A549 (cell line): Measurements from ENCODE around the gene RTN4RL1. TPM values are rescaled to one million over a fixed set of nuclear protein-coding genes. Genes with fewer than 3 reads are reported as not detected.

Source experiments
- ATAC-seq, 2 experiments: fragments of 200-7000 bp in 1 of 2; fragments of >200 bp in 1 of 2; cut with Nextera tagmentation in 1 of 2; cut with Tn5 transposase in 1 of 2; 3 replicates each; pipeline versions ENCODE4 v1.8.0 to v1.9.1; 2018 to 2020; ENCODE audit warnings: mild to moderate bottlenecking in 1 of 2, moderate library complexity in 1 of 2
- CTCF ChIA-PET: fragments of 300-600 bp; sonication (Branson Sonifier 250); formaldehyde crosslinking; extraction: SDS; loops from one replicate; lab custom pipeline; 2021; ENCODE audit warnings: antibody characterized with exemption, inconsistent platforms; lab: Yijun Ruan, JAX
- POLR2A ChIA-PET: fragments of 350-600 bp; formaldehyde crosslinking; extraction: SDS; loops from one replicate; lab custom pipeline; 2021; ENCODE audit warnings: antibody characterized with exemption, inconsistent platforms; lab: Yijun Ruan, JAX
- DNase-seq, 2 experiments: peaks; one replicate each; pipeline versions ENCODE4 v3.0.0 to v3.0.0-alpha.2; 2011 to 2016; ENCODE audit warnings: low read depth in 1 of 2, low spot score in 1 of 2
- FAIRE-seq: peaks from 2 replicates; lab custom pipeline; 2011; peaks lifted over from hg19 to GRCh38; lab: Jason Lieb, UNC
- H3K27ac ChIP-seq, 2 experiments: fragments of >200 bp; sonication (Bioruptor Twin); formaldehyde crosslinking; 3 replicates each; pipeline ENCODE4 v1.5.1; 2016 to 2017
- H3K4me1 ChIP-seq: fragments of >200 bp; sonication (Bioruptor Twin); formaldehyde crosslinking; 3 replicates; pipeline ENCODE4 v1.6.1; 2016
- H3K4me2 ChIP-seq: fragments of >200 bp; sonication (Bioruptor Twin); formaldehyde crosslinking; 3 replicates; pipeline ENCODE4 v1.6.1; 2016
- H3K4me3 ChIP-seq: fragments of >200 bp; sonication (Bioruptor Twin); formaldehyde crosslinking; 3 replicates; pipeline ENCODE4 v1.5.1; 2016
- H3K9me3 ChIP-seq: fragments of >200 bp; sonication (Bioruptor Twin); formaldehyde crosslinking; 3 replicates; pipeline ENCODE4 v1.6.1; 2016
- CHD4 ChIP-seq: fragments of 200-600 bp; sonication (generic); IDR thresholded peaks from 2 replicates; pipeline ENCODE4 v1.6.1; 2016; ENCODE audit warnings: antibody characterized with exemption, mild to moderate bottlenecking, borderline replicate concordance
- EHMT2 ChIP-seq: fragments of 200-600 bp; sonication (generic); IDR thresholded peaks from 2 replicates; pipeline ENCODE4 v1.6.1; 2016; ENCODE audit warnings: antibody characterized with exemption, low read depth, mild to moderate bottlenecking, moderate library complexity
- EP300 ChIP-seq, 2 experiments: fragments of >200 bp; sonication (Bioruptor Twin); formaldehyde crosslinking; IDR thresholded peaks; 2 replicates in 1 of 2; 3 replicates in 1 of 2; pipeline ENCODE4 v1.6.1; 2016 to 2017
- HDAC2 ChIP-seq: fragments of 200-600 bp; sonication (generic); IDR thresholded peaks from 2 replicates; pipeline ENCODE4 v1.6.1; 2016
- HES2 ChIP-seq: fragments of >200 bp; sonication (Bioruptor Twin); formaldehyde crosslinking; IDR thresholded peaks from 2 replicates; pipeline ENCODE4 v1.6.1; 2016
- JUN ChIP-seq, 2 experiments: fragments of >200 bp; sonication (Bioruptor Twin); formaldehyde crosslinking; IDR thresholded peaks; 2 replicates in 1 of 2; 3 replicates in 1 of 2; pipeline ENCODE4 v1.6.1; 2016 to 2017
- MAZ ChIP-seq: fragments of 150-350 bp; IDR thresholded peaks from 2 replicates; pipeline ENCODE4 v1.6.1; 2014; ENCODE audit warnings: antibody characterized with exemption, low read depth, low read length, borderline replicate concordance
- MYC ChIP-seq: IDR thresholded peaks from 2 replicates; pipeline ENCODE4 v1.6.1; 2012; ENCODE audit warnings: mild to moderate bottlenecking, inconsistent platforms, low read length, improper control_type of control experiment, borderline replicate concordance
- NPAS2 ChIP-seq: fragments of 250-450 bp; sonication (Bioruptor Pico); IDR thresholded peaks from 2 replicates; pipeline ENCODE4 v1.8.0; 2022; ENCODE audit warnings: mild to moderate bottlenecking, moderate library complexity, borderline replicate concordance
- RCOR1 ChIP-seq: fragments of 150-350 bp; IDR thresholded peaks from 2 replicates; pipeline ENCODE4 v1.6.1; 2014; ENCODE audit warnings: antibody characterized with exemption, low read length, low read depth
- TFCP2L1 ChIP-seq: fragments of 250-450 bp; sonication (Bioruptor Pico); IDR thresholded peaks from 2 replicates; pipeline ENCODE4 v1.5.0; 2021; ENCODE audit warnings: mild to moderate bottlenecking
- ZSCAN20 ChIP-seq: fragments of 250-450 bp; sonication (Bioruptor Pico); IDR thresholded peaks from 2 replicates; pipeline ENCODE4 v1.8.0; 2022; ENCODE audit warnings: mild to moderate bottlenecking, moderate library complexity
- WGBS: methylation state at CpG from one replicate; pipeline ENCODE4 v1.1.6; 2017; ENCODE audit errors: missing lambda C conversion rate; 5-methylcytosine and 5-hydroxymethylcytosine counted together
- polyA plus RNA-seq, 4 experiments: library from polyadenylated mRNA; depleted of rRNA in 3 of 4; stranded (reverse); fragments of >200 nt; fragmentation: RNase III in 1 of 4; extraction: RNeasy Plus Mini Kit Qiagen cat#74134 plus additional on column Dnase treatment in 1 of 4; gene quantifications; 2 replicates in 3 of 4; 3 replicates in 1 of 4; pipeline ENCODE4 v1.2.3, GENCODE V29; 2011 to 2017
- small RNA-seq, 6 experiments: library from RNA; depleted of rRNA; stranded (forward); fragments of <200 nt; gene quantifications; one replicate each; pipeline ENCODE3, GENCODE V24; 2012

The RTN4RL1 gene
- polyA plus RNA-seq, 2 of the 4 experiments (the other 2 are of a cell fraction): 0.39 to 1.5 TPM

- 88% methylated on average over 15 of the region's 15 CpGs for WGBS
- CTCF ChIA-PET: interaction anchor here (0.6 to 20.9 kb wide), 7 partner anchors 12 to 135 kb away, joined by 3 to 213 read pairs (median 4); partner anchors contain the start of genes DPH1 and RTN4RL1
- no peaks in the 10 kb centered on the region for H3K9me3 ChIP-seq
Observed at GRCh38 chr17:1890758-1891450, 134.2 kb downstream of the RTN4RL1 start.

GRCh38 chr17:1888741-1889140, 136.4 kb downstream of the RTN4RL1 start:
- no peak for DNase-seq
- ChIA-PET POLR2A (interaction anchor here (0.7 kb wide), 1 partner anchor 261 kb away, joined by 5 read pairs; no protein-coding TSS in a partner anchor), CTCF (interaction anchor here (0.7 to 20.9 kb wide), 4 partner anchors 28 to 166 kb away, joined by 3 to 213 read pairs (median 3); partner anchors contain the start of genes DPH1 and RTN4RL1)
- no peak for FAIRE-seq
- TF ChIP-seq JUN (IDR thresholded peaks at IDR 0.05) (no peak), MYC (no peak), MAZ (no peak), RCOR1 (no peak), ZSCAN20 (CRISPR knock-in tag) (no peak), EP300 (IDR thresholded peaks at IDR 0.05) (no peak), TFCP2L1 (CRISPR knock-in tag) (no peak)
- TF ChIP-seq, all 56 proteins: peak for 0
- Histone ChIP-seq H3K4me1 (no peaks in the 10 kb centered on the region), H3K4me3 (no peak overlapping the region), H3K27ac (no peak overlapping the region), H3K4me2 (no peak overlapping the region), H3K9me3 (no peaks in the 10 kb centered on the region)
- no peak for ATAC-seq
- 91% methylated on average over 14 of the region's 14 CpGs for WGBS

More at GRCh38 chr17:1890758-1891450, 134.2 kb downstream of the RTN4RL1 start:
- Histone ChIP-seq H3K4me3 (no peak overlapping the region), H3K4me2 (no peak overlapping the region), H3K4me1 (no peaks in the 10 kb centered on the region), H3K27ac (no peak overlapping the region)
- ATAC-seq: no peak
- DNase-seq: no peak
- POLR2A ChIA-PET: no interaction called here
- FAIRE-seq: no peak
- no peak for TF ChIP-seq HDAC2
- no peak for TF ChIP-seq HES2
- no peak for TF ChIP-seq NPAS2
- no peak for TF ChIP-seq CHD4
- TF ChIP-seq EP300 (IDR thresholded peaks at IDR 0.05): no peak
- TF ChIP-seq EHMT2: no peak

Small RNAs within 50 kb of the gene (small RNA-seq; reads per million reads assigned to genes)
- gene AC090617.9 (0 reads per million in 6 experiments), gene MIR132 (4.7 to 102 (median 65.3) reads per million in 6 experiments), gene MIR212 (0.33 to 11.8 (median 4.7) reads per million in 6 experiments), gene OVCA2 (0 reads per million in 6 experiments)

Other genes with a start within 250 kb of the RTN4RL1 start
- gene SMYD4, start 195.4 kb downstream of the RTN4RL1 start, polyA plus RNA-seq (2011; rRNA removed): 12.1 and 12.4 TPM in 2 replicates
- 9.8 to 11.1 TPM (median 10.4 TPM) in 3 replicates for gene SMYD4, start 195.4 kb downstream of the RTN4RL1 start, polyA plus RNA-seq (2017; fragmentation: RNase III; extraction: RNeasy Plus Mini Kit Qiagen cat#74134 plus additional on column Dnase treatment)
- 136 and 145 TPM in 2 replicates for gene RPA1, start 195.3 kb downstream of the RTN4RL1 start, polyA plus RNA-seq (2011; rRNA removed)
- 72.2 to 77.1 TPM (median 73.4 TPM) in 3 replicates for gene RPA1, start 195.3 kb downstream of the RTN4RL1 start, polyA plus RNA-seq (2017; fragmentation: RNase III; extraction: RNeasy Plus Mini Kit Qiagen cat#74134 plus additional on column Dnase treatment)
- 25.5 and 33.0 TPM in 2 replicates for gene DPH1, start 4.8 kb upstream of the RTN4RL1 start, polyA plus RNA-seq (2011; rRNA removed)
- gene DPH1, start 4.8 kb upstream of the RTN4RL1 start, polyA plus RNA-seq (2017; fragmentation: RNase III; extraction: RNeasy Plus Mini Kit Qiagen cat#74134 plus additional on column Dnase treatment): 33.6 to 42.4 TPM (median 34.4 TPM) in 3 replicates
- gene OVCA2, start 16.7 kb upstream of the RTN4RL1 start, polyA plus RNA-seq (2011; rRNA removed): 66.3 and 73.1 TPM in 2 replicates
- 54.3 to 56.6 TPM (median 54.6 TPM) in 3 replicates for gene OVCA2, start 16.7 kb upstream of the RTN4RL1 start, polyA plus RNA-seq (2017; fragmentation: RNase III; extraction: RNeasy Plus Mini Kit Qiagen cat#74134 plus additional on column Dnase treatment)
- gene HIC1, start 29.8 kb upstream of the RTN4RL1 start, polyA plus RNA-seq (2011; rRNA removed): 0.13 and 0.28 TPM in 2 replicates
- 0.70 to 1.5 TPM (median 1.3 TPM) in 3 replicates for gene HIC1, start 29.8 kb upstream of the RTN4RL1 start, polyA plus RNA-seq (2017; fragmentation: RNase III; extraction: RNeasy Plus Mini Kit Qiagen cat#74134 plus additional on column Dnase treatment)